Measurements from ENCODE around the gene CYP19A1.

CYP19A1 gene

DNA sequence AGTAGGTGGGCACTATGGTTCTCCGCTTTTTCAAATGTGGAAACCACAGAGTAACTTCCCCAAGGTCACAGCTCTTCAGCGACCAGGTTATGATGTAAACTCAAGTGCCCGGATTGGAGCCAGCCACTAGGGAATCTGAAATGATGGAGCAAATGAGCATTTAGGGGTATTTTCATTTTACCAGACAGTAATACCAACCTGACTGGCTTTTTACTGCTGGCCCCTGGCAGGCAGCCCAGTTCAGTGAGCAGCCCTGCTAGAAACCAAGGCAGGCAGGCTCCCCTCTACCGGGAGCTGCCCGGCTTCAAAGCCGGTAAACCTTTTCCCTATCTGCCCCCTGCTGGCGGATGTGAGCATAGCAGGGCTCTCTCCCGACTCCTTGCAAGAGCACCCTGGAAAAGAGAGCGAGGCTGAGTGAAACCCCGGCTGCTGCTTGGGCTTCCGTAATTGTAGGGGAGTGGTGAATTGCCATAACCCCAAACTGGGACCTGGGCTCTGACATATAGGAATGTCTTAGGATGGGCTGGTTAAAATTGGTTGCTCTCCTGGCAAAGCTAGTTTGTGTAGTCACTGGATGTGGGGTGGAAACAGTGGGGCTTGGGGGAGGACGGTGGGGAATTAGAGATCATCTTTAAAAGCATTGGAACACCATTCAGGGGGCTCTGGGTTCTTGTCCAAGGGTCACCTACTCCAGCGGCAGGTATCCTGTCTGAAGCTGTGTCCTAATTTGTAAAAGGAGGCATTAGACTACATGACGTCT lies 145.7 kb downstream of the CYP19A1 start:
- Histone ChIP-seq H3K9me2 (replicated peaks; ENCODE audit: control insufficient read depth, low read length) (no peaks in the 10 kb centered on the region), H3K4me3 (ENCODE audit: low read length) (no peak overlapping the region), H3F3A (ENCODE audit: control insufficient read depth, insufficient read depth) (no peaks in the 10 kb centered on the region), H3K9me3 (ENCODE audit: control insufficient read depth, insufficient read depth, low read length) (no peaks in the 10 kb centered on the region), H3K79me2 (ENCODE audit: control insufficient read depth, low read length) (no peaks in the 10 kb centered on the region), H4K20me1 (ENCODE audit: control insufficient read depth, insufficient read depth, low read depth, low read length) (no peaks in the 10 kb centered on the region), H3K27ac (ENCODE audit: low read depth, low read length) (no peak overlapping the region), H3K27me3 (ENCODE audit: control insufficient read depth, low read length) (peaks cover 22% of the 10 kb centered on the region), H3K4me1 (ENCODE audit: control insufficient read depth, low read length) (no peaks in the 10 kb centered on the region), H3K4me2 (ENCODE audit: low read length) (no peak overlapping the region), H3K36me3 (ENCODE audit: control insufficient read depth, low read length) (no peaks in the 10 kb centered on the region)
- peak; percentile 58; the same call in 1 of the 2 replicates for TF ChIP-seq EZH2phosphoT487 (IDR thresholded peaks at IDR 0.05; ENCODE audit: borderline replicate concordance, low read length)
- TF ChIP-seq, protein P1, sequence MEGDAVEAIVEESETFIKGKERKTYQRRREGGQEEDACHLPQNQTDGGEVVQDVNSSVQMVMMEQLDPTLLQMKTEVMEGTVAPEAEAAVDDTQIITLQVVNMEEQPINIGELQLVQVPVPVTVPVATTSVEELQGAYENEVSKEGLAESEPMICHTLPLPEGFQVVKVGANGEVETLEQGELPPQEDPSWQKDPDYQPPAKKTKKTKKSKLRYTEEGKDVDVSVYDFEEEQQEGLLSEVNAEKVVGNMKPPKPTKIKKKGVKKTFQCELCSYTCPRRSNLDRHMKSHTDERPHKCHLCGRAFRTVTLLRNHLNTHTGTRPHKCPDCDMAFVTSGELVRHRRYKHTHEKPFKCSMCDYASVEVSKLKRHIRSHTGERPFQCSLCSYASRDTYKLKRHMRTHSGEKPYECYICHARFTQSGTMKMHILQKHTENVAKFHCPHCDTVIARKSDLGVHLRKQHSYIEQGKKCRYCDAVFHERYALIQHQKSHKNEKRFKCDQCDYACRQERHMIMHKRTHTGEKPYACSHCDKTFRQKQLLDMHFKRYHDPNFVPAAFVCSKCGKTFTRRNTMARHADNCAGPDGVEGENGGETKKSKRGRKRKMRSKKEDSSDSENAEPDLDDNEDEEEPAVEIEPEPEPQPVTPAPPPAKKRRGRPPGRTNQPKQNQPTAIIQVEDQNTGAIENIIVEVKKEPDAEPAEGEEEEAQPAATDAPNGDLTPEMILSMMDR (IDR thresholded peaks at IDR 0.05; ENCODE audit: low read depth, low read length, poor library complexity, severe bottlenecking), result peak; percentile 94

DNA sequence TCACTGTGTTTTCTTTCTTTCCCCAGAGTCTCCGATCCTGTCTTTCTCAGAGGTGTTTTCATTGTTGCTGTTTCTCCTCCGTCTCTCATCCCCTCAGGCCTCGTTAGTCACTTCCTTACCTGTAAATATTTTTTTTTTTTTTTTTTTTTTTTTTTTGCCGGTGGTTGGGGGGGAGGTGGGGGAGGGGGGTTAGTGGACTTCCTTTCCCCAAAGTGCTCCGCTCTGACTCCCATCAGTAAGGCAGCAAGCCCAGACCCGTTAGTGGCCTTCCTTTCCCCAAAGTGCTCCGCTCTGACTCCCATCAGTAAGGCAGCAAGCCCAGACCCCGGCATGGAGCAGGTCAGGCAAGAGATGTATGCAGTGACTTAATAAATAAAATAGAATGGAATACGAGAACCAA lies 146.6 kb downstream of the CYP19A1 start:
- no peak overlapping the region for H3K4me3 ChIP-seq (ENCODE audit: low read length)
- H3K27ac ChIP-seq (ENCODE audit: low read depth, low read length), result no peak overlapping the region
- no peaks in the 10 kb centered on the region for H3F3A ChIP-seq (ENCODE audit: control insufficient read depth, insufficient read depth)
- no peaks in the 10 kb centered on the region for H4K20me1 ChIP-seq (ENCODE audit: control insufficient read depth, insufficient read depth, low read depth, low read length)
- no peaks in the 10 kb centered on the region for H3K9me3 ChIP-seq (ENCODE audit: control insufficient read depth, insufficient read depth, low read length)
- no peaks in the 10 kb centered on the region for H3K4me1 ChIP-seq (ENCODE audit: control insufficient read depth, low read length)
- no peaks in the 10 kb centered on the region for H3K79me2 ChIP-seq (ENCODE audit: control insufficient read depth, low read length)
- H3K36me3 ChIP-seq (ENCODE audit: control insufficient read depth, low read length), result no peaks in the 10 kb centered on the region
- TF ChIP-seq, protein P1 (IDR thresholded peaks at IDR 0.05; ENCODE audit: low read depth, low read length, poor library complexity, severe bottlenecking), result no peak
- TF ChIP-seq EZH2phosphoT487 (IDR thresholded peaks at IDR 0.05; ENCODE audit: borderline replicate concordance, low read length), result no peak
- no peak overlapping the region for H3K4me2 ChIP-seq (ENCODE audit: low read length)
- H3K9me2 ChIP-seq (replicated peaks; ENCODE audit: control insufficient read depth, low read length), result no peaks in the 10 kb centered on the region
- H3K27me3 ChIP-seq (ENCODE audit: control insufficient read depth, low read length), result peaks cover 22% of the 10 kb centered on the region

DNA sequence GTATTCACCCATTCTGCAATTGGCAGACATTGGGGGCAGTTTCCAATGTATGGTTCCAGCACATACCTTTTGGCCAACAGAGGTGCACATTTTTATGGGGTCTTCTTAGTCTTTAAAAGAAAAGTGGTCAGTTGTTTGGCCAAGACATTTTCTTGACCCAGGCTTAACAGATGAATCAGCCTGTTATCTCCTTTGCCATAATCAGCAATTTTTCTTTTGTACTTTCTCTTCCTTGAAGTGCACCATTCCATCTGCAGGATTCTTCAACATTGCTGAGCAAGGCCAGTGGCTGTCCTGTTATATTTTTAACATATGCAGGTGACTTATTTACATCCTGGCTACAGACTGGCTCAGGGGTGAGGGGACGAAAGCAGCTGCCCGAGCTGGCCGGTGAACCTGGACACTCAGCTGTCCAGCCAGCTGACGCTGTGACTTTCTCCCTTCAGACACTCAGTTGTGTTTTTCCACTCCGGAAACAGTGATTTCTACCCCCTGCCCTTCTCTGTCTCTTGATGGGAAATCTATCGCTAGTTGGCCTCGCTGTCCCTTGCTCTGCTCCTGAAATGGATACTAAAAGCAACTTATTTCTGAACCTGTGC lies 147.2 kb downstream of the CYP19A1 start:
- Histone ChIP-seq H3K36me3 (ENCODE audit: control insufficient read depth, low read length) (no peaks in the 10 kb centered on the region), H3K4me1 (ENCODE audit: control insufficient read depth, low read length) (no peaks in the 10 kb centered on the region), H3K9me3 (ENCODE audit: control insufficient read depth, insufficient read depth, low read length) (no peaks in the 10 kb centered on the region), H3K4me2 (ENCODE audit: low read length) (no peak overlapping the region), H3K79me2 (ENCODE audit: control insufficient read depth, low read length) (no peaks in the 10 kb centered on the region), H3K27me3 (ENCODE audit: control insufficient read depth, low read length) (peaks cover 21% of the 10 kb centered on the region), H3K27ac (ENCODE audit: low read depth, low read length) (no peak overlapping the region), H3K9me2 (replicated peaks; ENCODE audit: control insufficient read depth, low read length) (no peaks in the 10 kb centered on the region), H3F3A (ENCODE audit: control insufficient read depth, insufficient read depth) (no peaks in the 10 kb centered on the region), H4K20me1 (ENCODE audit: control insufficient read depth, insufficient read depth, low read depth, low read length) (no peaks in the 10 kb centered on the region), H3K4me3 (ENCODE audit: low read length) (no peak overlapping the region)
- TF ChIP-seq, protein P1 (IDR thresholded peaks at IDR 0.05; ENCODE audit: low read depth, low read length, poor library complexity, severe bottlenecking), result no peak
- no peak for TF ChIP-seq EZH2phosphoT487 (IDR thresholded peaks at IDR 0.05; ENCODE audit: borderline replicate concordance, low read length)
